GM23248 (cell line): ENCODE measurements around the gene RMC1. TPM values are rescaled to one million over a fixed set of nuclear protein-coding genes. Genes with fewer than 3 reads are reported as not detected.

Experiments used
- DNase-seq: peaks from one replicate; pipeline ENCODE4 v3.0.0-alpha.2; 2015
- H2AFZ ChIP-seq: fragments of 200-600 bp; sonication (generic); 2 replicates; pipeline ENCODE4 v1.6.1; 2016; ENCODE audit warnings: antibody characterized with exemption
- H3F3A ChIP-seq: fragments of 200-600 bp; sonication (generic); 2 replicates; pipeline ENCODE4 v1.6.1; 2016; ENCODE audit warnings: mild to moderate bottlenecking, antibody characterized with exemption, mixed run types; ENCODE audit not compliant: insufficient read depth
- H3K27ac ChIP-seq: fragments of 200-600 bp; sonication (generic); 2 replicates; pipeline ENCODE4 v1.5.1; 2016; ENCODE audit warnings: mild to moderate bottlenecking
- H3K27me3 ChIP-seq: fragments of 200-600 bp; sonication (generic); replicated peaks from 2 replicates; pipeline ENCODE4 v1.6.1; 2016; ENCODE audit warnings: mild to moderate bottlenecking; ENCODE audit not compliant: insufficient read depth
- H3K36me3 ChIP-seq: fragments of 200-600 bp; sonication (generic); 2 replicates; pipeline ENCODE4 v1.6.1; 2016; ENCODE audit warnings: low read depth, mild to moderate bottlenecking
- H3K4me1 ChIP-seq: fragments of 200-600 bp; sonication (generic); 2 replicates; pipeline ENCODE4 v1.6.1; 2016; ENCODE audit warnings: mild to moderate bottlenecking; ENCODE audit not compliant: insufficient read depth
- H3K4me2 ChIP-seq: fragments of 200-600 bp; sonication (generic); one replicate; pipeline ENCODE4 v1.6.1; 2016; ENCODE audit warnings: mild to moderate bottlenecking; ENCODE audit not compliant: unreplicated experiment
- H3K4me3 ChIP-seq: fragments of 200-600 bp; sonication (generic); 2 replicates; pipeline ENCODE4 v1.5.1; 2016; ENCODE audit warnings: mild to moderate bottlenecking
- H3K79me2 ChIP-seq: fragments of 200-600 bp; sonication (generic); 2 replicates; pipeline ENCODE4 v1.6.1; 2016; ENCODE audit warnings: mild to moderate bottlenecking; ENCODE audit not compliant: insufficient read depth
- H3K9ac ChIP-seq: fragments of 200-600 bp; sonication (generic); 2 replicates; pipeline ENCODE4 v1.6.1; 2016; ENCODE audit warnings: mild to moderate bottlenecking
- H3K9me2 ChIP-seq: fragments of 200-600 bp; sonication (generic); 2 replicates; pipeline ENCODE4 v1.6.1; 2016; ENCODE audit warnings: mixed run types, mild to moderate bottlenecking, moderate library complexity; ENCODE audit not compliant: insufficient read depth
- H3K9me3 ChIP-seq: fragments of 200-600 bp; sonication (generic); one replicate; pipeline ENCODE4 v1.6.1; 2017; ENCODE audit warnings: low read depth
- H4K20me1 ChIP-seq: fragments of 200-600 bp; sonication (generic); 2 replicates; pipeline ENCODE4 v1.6.0; 2016; ENCODE audit not compliant: insufficient read depth
- EZH2 ChIP-seq: fragments of 200-600 bp; sonication (generic); IDR thresholded peaks from 2 replicates; pipeline ENCODE4 v1.6.1; 2018; ENCODE audit warnings: antibody characterized with exemption, mild to moderate bottlenecking; ENCODE audit not compliant: insufficient read depth, poor library complexity, severe bottlenecking
- EZH2phosphoT487 ChIP-seq: fragments of 200-600 bp; sonication (generic); IDR thresholded peaks from 2 replicates; pipeline ENCODE4 v1.6.1; 2018; ENCODE audit warnings: antibody characterized with exemption, moderate library complexity, mild to moderate bottlenecking, low read depth; ENCODE audit not compliant: insufficient read depth
- WGBS, 2 experiments: methylation state at CpG; one replicate each; pipeline ENCODE4 v1.1.6; 2015 to 2017; ENCODE audit warnings: low lambda C conversion rate in 2 of 2, low coverage in 1 of 2; ENCODE audit errors: missing lambda C conversion rate in 2 of 2; 5-methylcytosine and 5-hydroxymethylcytosine counted together
- in situ Hi-C: fragments of 300-500 bp; cut with MboI; formaldehyde crosslinking; loops from 2 replicates; pipeline ENCODE4 v1.15.0; 2020
- polyA plus RNA-seq: library from polyadenylated mRNA; unstranded; fragments of >200 nt; fragmentation: Nextera tagmentation; extraction: Ambion mirVana; gene quantifications from 2 replicates; pipeline ENCODE4 v1.2.1, GENCODE V29; 2016
- total RNA-seq: library from RNA; depleted of rRNA; stranded (reverse); fragments of >200 nt; shearing (Covaris generic); gene quantifications from 2 replicates; pipeline ENCODE4 v1.2.3, GENCODE V29; 2014

Gene RMC1
- total and polyA plus RNA-seq, 2 experiments from 2014 or later: 22.1 to 22.8 TPM

GRCh38 chr18:23459530-23459921, 43.8 kb upstream of the RMC1 start:
- Histone ChIP-seq H3K36me3 (peaks cover 25% of the 10 kb centered on the region), H3K27ac (no peak overlapping the region)

GRCh38 chr18:23460285-23461273, 42.7 kb upstream of the RMC1 start:
- H2AFZ ChIP-seq: no peak overlapping the region
- no peaks in the 10 kb centered on the region for H3K9me3 ChIP-seq
- no peak overlapping the region for H3K4me3 ChIP-seq
- 92 to 97% methylated on average over 2 of the region's 2 CpGs for whole genome bisulfite sequencing, 2 experiments
- peaks cover 44% of the 10 kb centered on the region for H4K20me1 ChIP-seq
- H3K9ac ChIP-seq: no peak overlapping the region
- TF ChIP-seq EZH2: no peak
- no peak for TF ChIP-seq EZH2phosphoT487
- no peak overlapping the region for H3K27ac ChIP-seq
- peaks cover 36% of the 10 kb centered on the region for H3K36me3 ChIP-seq
- in situ Hi-C loops: no loop called here
- H3K4me2 ChIP-seq: no peak overlapping the region
- H3K27me3 ChIP-seq: no peaks in the 10 kb centered on the region
- H3K79me2 ChIP-seq: peaks cover 100% of the 10 kb centered on the region
- no peaks in the 10 kb centered on the region; the same call in 1 of the 2 replicates for H3F3A ChIP-seq
- DNase-seq: no peak
- H3K9me2 ChIP-seq: no peaks in the 10 kb centered on the region
- peaks cover 32% of the 10 kb centered on the region for H3K4me1 ChIP-seq

More at GRCh38 chr18:23459530-23459921, 43.8 kb upstream of the RMC1 start:
- H4K20me1 ChIP-seq: peaks cover 44% of the 10 kb centered on the region
- no peak overlapping the region for H3K4me2 ChIP-seq
- WGBS, 2 experiments: 91 to 96% methylated on average over 7 of the region's 7 CpGs
- no peak overlapping the region for H2AFZ ChIP-seq
- peaks cover 4% of the 10 kb centered on the region; the same call in 1 of the 2 replicates for H3F3A ChIP-seq
- no peak overlapping the region for H3K9ac ChIP-seq
- peaks cover 100% of the 10 kb centered on the region for H3K79me2 ChIP-seq
- no peaks in the 10 kb centered on the region for H3K27me3 ChIP-seq
- H3K4me1 ChIP-seq: peaks cover 37% of the 10 kb centered on the region
- H3K9me2 ChIP-seq: no peaks in the 10 kb centered on the region
- in situ Hi-C loops: no loop called here
- DNase-seq: no peak
- no peaks in the 10 kb centered on the region for H3K9me3 ChIP-seq
- H3K4me3 ChIP-seq: no peak overlapping the region
- TF ChIP-seq EZH2: no peak
- TF ChIP-seq EZH2phosphoT487: no peak

GRCh38 chr18:23462876-23463275, 40.4 kb upstream of the RMC1 start:
- Histone ChIP-seq H3K36me3 (peaks cover 54% of the 10 kb centered on the region), H3K27me3 (no peaks in the 10 kb centered on the region), H3K4me2 (no peak overlapping the region), H3K9me2 (no peaks in the 10 kb centered on the region), H3K9me3 (no peaks in the 10 kb centered on the region), H2AFZ (no peak overlapping the region), H3K79me2 (peaks cover 100% of the 10 kb centered on the region), H3K4me3 (no peak overlapping the region), H3F3A (no peaks in the 10 kb centered on the region; the same call in 1 of the 2 replicates), H3K4me1 (peaks cover 12% of the 10 kb centered on the region; the same call in 1 of the 2 replicates), H3K27ac (no peak overlapping the region), H3K9ac (no peak overlapping the region), H4K20me1 (peaks cover 32% of the 10 kb centered on the region)
- TF ChIP-seq EZH2phosphoT487: no peak
- TF ChIP-seq EZH2: no peak
- in situ Hi-C loops: no loop called here
- WGBS, 2 experiments: 75 to 85% methylated on average over 2 of the region's 2 CpGs
- DNase-seq: no peak

- Histone ChIP-seq H3K79me2 (peaks cover 76% of the 10 kb centered on the region), H3K36me3 (peaks cover 87% of the 10 kb centered on the region), H3K9me2 (no peaks in the 10 kb centered on the region), H3K4me2 (no peak overlapping the region), H3F3A (no peaks in the 10 kb centered on the region; the same call in 1 of the 2 replicates), H3K4me1 (no peaks in the 10 kb centered on the region), H3K27me3 (no peaks in the 10 kb centered on the region), H3K4me3 (no peak overlapping the region), H3K9me3 (no peaks in the 10 kb centered on the region), H2AFZ (no peak overlapping the region), H3K27ac (no peak overlapping the region), H4K20me1 (no peaks in the 10 kb centered on the region), H3K9ac (no peak overlapping the region)
- 56 to 59% methylated on average over 3 of the region's 3 CpGs for WGBS, 2 experiments
- in situ Hi-C loops: no loop called here
- no peak for DNase-seq
- TF ChIP-seq EZH2 (no peak), EZH2phosphoT487 (no peak)
Observed at GRCh38 chr18:23468753-23469459, 34.4 kb upstream of the RMC1 start.
